Measurements from ENCODE around the gene MROH7. TPM values are rescaled to one million over a fixed set of nuclear protein-coding genes. Genes with fewer than 3 reads are reported as not detected.

Gene MROH7
- total RNA-seq, 2 experiments from 2014 or later: 0.07 to 0.10 TPM

DNA sequence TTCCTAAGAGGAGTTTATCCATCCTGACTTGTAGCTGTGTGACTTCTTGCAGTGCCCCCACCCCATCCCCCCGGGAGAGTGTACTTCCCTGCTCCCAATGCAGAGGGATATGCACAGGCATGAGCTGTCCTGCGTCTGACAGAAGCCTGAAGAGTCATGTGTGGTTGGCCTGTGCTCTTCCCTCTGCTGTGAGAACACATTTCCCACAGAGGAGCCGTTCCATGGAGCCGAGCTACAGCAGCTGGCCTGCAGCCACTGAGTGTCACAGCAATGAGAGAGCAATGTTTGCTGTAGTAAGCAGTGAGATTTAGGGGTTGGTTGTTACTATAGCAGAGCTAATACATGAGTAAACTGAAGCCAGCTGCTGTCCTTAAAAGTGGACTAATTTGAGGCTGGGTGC lies 100.7 kb downstream of the MROH7 start:
- Mint-ChIP-seq H3K27me3 (ENCODE audit: low read depth) (no peaks in the 10 kb centered on the region), H3K27ac (no peak overlapping the region), H3K4me3 (no peak overlapping the region), H3K9me3 (no peaks in the 10 kb centered on the region), H3K4me1 (ENCODE audit: low read depth) (no peaks in the 10 kb centered on the region), H3K36me3 (ENCODE audit: low read depth) (peaks cover 23% of the 10 kb centered on the region)
- DNase-seq: no peak
- CTCF ChIA-PET: no interaction called here
- intact Hi-C loops (cut with micrococcal nuclease): no loop called here

DNA sequence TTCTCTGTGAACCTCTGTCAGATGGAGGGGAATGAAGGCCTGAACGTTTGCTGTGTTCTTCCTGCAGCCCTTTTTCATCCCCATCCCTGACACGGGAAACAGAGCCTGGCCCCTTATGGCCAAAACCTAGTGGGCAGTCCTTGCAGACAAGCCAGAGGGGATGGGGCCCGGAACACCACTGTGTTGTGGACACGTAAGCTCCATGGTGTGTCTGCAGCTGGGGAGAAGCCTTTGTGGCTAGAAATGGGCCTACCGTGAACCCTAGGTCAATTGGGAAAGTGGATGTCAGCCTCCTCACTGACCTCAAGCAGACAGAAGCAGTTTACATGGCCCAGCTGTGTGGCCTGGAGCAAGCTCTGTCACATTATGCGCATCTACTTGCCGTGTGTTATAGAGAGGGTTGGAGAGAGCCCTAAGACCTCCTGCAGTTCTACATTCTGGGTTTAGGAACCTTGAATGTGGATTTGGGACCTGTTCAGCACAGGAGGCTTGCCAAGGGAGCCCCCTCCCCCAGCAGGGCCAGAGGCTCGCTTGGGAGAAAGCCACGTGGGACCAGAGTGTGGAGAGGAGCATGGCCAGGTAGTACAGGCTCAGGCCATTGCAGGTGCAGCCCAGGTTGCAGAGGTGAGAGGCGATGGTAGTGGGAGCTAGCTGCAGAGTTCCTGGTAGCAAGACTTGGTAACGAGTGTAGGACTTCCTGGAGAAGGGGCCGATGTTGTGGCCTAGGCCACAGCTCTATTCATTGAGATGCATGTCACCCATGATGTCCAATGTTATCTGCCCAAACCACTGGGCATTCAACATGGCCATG lies 102.0 kb downstream of the MROH7 start:
- no peaks in the 10 kb centered on the region for H3K27me3 Mint-ChIP-seq (ENCODE audit: low read depth)
- intact Hi-C loops (cut with micrococcal nuclease): no loop called here
- H3K4me3 Mint-ChIP-seq: no peak overlapping the region
- peaks cover 16% of the 10 kb centered on the region for H3K36me3 Mint-ChIP-seq (ENCODE audit: low read depth)
- CTCF ChIA-PET: no interaction called here
- no peaks in the 10 kb centered on the region for H3K4me1 Mint-ChIP-seq (ENCODE audit: low read depth)
- no peak overlapping the region for H3K27ac Mint-ChIP-seq
- H3K9me3 Mint-ChIP-seq: no peaks in the 10 kb centered on the region
- DNase-seq: no peak

DNA sequence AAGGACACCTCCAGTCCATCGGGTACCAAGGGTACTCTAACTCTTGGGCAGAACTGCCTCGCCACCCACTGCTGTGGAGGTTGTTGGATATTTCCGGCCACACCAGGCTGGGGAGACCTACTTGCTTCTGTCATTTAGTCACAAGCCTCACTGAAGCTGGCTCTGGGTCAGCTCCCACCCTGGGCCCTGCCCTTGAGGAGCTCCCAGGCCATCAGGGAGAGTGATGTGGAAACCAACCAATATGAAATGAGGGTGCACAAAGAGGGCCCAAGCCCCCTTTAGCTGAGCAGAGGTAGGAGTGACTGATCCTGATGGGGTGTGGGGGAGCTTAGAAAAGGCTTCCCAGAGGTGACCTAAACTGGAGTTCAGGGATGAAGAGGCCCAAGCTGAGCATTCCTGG lies 103.1 kb downstream of the MROH7 start:
- CTCF ChIA-PET: interaction anchor here (0.7 kb wide), 1 partner anchor 25 kb away, joined by 3 read pairs; no protein-coding TSS in a partner anchor

DNA sequence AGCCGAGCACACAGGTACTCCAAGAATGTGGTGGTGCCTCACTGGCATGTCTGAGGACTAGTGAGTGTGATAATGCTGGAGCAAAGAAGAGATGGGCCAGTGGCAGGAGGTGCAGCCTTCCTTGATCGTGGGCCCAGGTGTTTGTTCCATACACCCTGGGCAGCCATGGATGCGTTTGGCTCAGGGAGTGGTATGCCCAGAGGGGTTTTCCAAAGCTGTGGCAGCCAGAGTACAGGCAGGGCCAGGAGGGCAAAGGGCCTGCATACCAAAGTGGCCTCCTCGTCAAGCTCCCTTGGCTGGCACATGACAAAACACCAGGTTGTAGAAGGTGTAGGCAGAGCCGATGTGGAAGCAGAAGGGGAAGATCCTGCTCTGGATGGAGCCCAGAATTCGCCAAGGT lies 103.7 kb downstream of the MROH7 start:
- H3K27ac Mint-ChIP-seq: no peak overlapping the region
- peaks cover 10% of the 10 kb centered on the region for H3K36me3 Mint-ChIP-seq (ENCODE audit: low read depth)
- H3K4me3 Mint-ChIP-seq: no peak overlapping the region
- DNase-seq: no peak
- H3K9me3 Mint-ChIP-seq: no peaks in the 10 kb centered on the region
- intact Hi-C loops (cut with micrococcal nuclease): no loop called here
- CTCF ChIA-PET: interaction anchor here (0.7 kb wide), 1 partner anchor 26 kb away, joined by 3 read pairs; no protein-coding TSS in a partner anchor
- no peaks in the 10 kb centered on the region for H3K27me3 Mint-ChIP-seq (ENCODE audit: low read depth)
- no peaks in the 10 kb centered on the region for H3K4me1 Mint-ChIP-seq (ENCODE audit: low read depth)

More for the DNA sequence above, 103.1 kb downstream of the MROH7 start:
- intact Hi-C loops (cut with micrococcal nuclease): no loop called here
- no peaks in the 10 kb centered on the region for H3K27me3 Mint-ChIP-seq (ENCODE audit: low read depth)
- no peak overlapping the region for H3K4me3 Mint-ChIP-seq
- H3K9me3 Mint-ChIP-seq: no peaks in the 10 kb centered on the region
- H3K27ac Mint-ChIP-seq: no peak overlapping the region
- no peak for DNase-seq
- H3K36me3 Mint-ChIP-seq (ENCODE audit: low read depth): peaks cover 10% of the 10 kb centered on the region
- no peaks in the 10 kb centered on the region for H3K4me1 Mint-ChIP-seq (ENCODE audit: low read depth)

DNA sequence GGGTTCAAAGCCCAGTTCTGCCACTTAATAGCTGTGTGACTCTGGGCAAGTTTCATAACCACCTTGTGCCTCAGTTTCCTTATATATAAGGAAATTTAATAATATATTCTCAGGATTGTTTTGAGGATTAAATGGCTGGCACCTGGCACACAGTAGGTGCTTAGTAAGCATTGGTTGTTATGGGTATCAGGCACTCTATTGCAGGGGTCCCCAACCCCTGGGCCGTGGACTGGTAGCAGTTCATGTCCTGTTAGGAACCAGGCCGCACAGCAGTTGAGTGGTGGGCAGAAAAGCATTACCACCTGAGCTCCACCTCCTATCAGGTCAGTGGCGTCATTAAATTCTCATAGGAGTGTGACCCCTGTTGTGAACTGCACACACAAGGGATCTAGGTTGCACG lies 104.3 kb downstream of the MROH7 start:
- CTCF ChIA-PET: no interaction called here
- Mint-ChIP-seq H3K4me1 (ENCODE audit: low read depth) (no peaks in the 10 kb centered on the region), H3K27ac (no peak overlapping the region), H3K4me3 (no peak overlapping the region), H3K9me3 (no peaks in the 10 kb centered on the region), H3K36me3 (ENCODE audit: low read depth) (peaks cover 10% of the 10 kb centered on the region), H3K27me3 (ENCODE audit: low read depth) (no peaks in the 10 kb centered on the region)
- DNase-seq: no peak
- intact Hi-C loops (cut with micrococcal nuclease): no loop called here

DNA sequence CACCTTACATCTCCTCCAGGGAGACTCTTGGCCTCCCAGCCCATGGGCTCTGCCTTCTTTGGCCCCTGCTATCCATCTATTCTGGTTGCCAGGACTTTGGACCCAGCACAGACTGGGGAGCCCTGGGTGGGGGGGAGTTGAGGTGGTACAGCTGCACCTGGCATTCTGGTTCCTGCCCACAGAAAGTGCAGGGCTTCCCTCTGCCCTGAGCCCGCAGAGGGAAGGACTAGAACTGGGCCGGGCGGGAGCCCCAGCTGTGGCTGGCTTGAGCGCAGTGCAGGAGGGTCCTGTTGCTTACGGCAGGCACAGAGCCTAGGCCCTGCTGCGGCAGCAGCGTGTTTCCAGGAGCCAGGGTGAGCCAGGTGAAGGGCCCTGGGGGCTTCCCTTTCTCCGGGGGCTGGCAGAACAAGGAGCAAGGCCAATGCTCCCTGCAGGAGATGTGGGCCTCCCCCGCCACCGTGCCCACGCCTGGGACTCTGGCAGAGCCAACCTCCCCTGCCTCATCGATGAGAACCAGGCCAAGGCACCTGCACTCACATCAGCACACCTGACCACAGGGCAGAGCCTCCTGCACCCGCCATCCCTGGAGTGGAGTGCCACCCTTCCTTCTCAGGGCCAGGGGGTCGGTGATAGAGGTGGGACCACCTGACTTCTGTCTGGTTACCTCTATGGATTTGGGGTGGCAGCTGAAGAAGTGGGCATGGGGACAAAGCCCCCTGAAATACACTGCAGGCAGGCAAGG lies 106.7 kb downstream of the MROH7 start:
- intact Hi-C loops (cut with micrococcal nuclease): no loop called here
- Mint-ChIP-seq H3K27ac (no peak overlapping the region), H3K4me1 (ENCODE audit: low read depth) (no peaks in the 10 kb centered on the region), H3K4me3 (no peak overlapping the region), H3K36me3 (ENCODE audit: low read depth) (no peaks in the 10 kb centered on the region), H3K27me3 (ENCODE audit: low read depth) (no peaks in the 10 kb centered on the region), H3K9me3 (no peaks in the 10 kb centered on the region)
- CTCF ChIA-PET: interaction anchor here (1.0 kb wide), 1 partner anchor 21 kb away, joined by 3 read pairs; no protein-coding TSS in a partner anchor
- DNase-seq: no peak

DNA sequence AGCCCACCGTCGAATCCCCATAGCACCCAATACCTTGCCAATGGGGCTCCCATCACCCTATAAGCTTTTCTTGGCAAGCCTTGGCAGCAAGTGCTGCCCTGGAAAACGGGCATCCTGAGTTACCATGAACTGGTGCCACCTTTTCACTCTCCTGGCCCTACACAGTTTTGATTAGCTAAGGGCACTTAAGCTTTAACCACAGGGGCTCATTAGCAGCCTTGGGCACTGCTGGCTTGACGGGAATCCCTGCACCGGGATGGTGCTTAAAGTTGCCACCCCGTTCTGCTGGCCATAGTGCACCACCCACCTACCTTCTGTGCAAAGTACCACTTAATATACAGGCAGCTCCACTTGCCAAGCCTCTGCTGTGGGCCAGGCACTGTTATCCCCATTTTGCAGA lies 109.0 kb downstream of the MROH7 start:
- H3K4me3 Mint-ChIP-seq: no peak overlapping the region
- H3K9me3 Mint-ChIP-seq: no peaks in the 10 kb centered on the region
- H3K27me3 Mint-ChIP-seq (ENCODE audit: low read depth): no peaks in the 10 kb centered on the region
- no peaks in the 10 kb centered on the region for H3K36me3 Mint-ChIP-seq (ENCODE audit: low read depth)
- DNase-seq: no peak
- CTCF ChIA-PET: no interaction called here
- no peaks in the 10 kb centered on the region for H3K4me1 Mint-ChIP-seq (ENCODE audit: low read depth)
- no peak overlapping the region for H3K27ac Mint-ChIP-seq
- intact Hi-C loops (cut with micrococcal nuclease): no loop called here

DNA sequence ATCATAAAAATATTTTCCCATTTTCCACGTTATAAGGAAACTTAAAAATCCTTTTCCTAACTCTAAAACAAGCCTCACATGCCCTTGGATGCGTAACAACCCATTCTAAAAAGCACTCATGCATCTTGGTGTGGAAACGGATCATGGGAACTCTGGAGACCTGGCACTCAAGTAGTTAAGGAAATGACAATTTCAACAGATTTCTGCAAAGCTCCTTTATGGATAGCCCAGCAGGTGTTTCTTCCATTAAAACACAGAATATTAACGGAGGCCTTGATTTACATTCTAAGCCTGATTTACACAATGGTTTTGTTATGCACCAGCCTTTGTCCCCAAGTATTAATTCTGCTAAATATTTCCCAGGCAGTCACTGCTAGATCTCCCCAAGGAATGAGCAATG lies 109.8 kb downstream of the MROH7 start:
- DNase-seq: no peak
- CTCF ChIA-PET: interaction anchor here (1.0 kb wide), 1 partner anchor 49 kb away, joined by 3 read pairs; the partner anchor contains the start of gene TTC22
- H3K9me3 Mint-ChIP-seq: no peaks in the 10 kb centered on the region
- intact Hi-C loops (cut with micrococcal nuclease): no loop called here
- no peak overlapping the region for H3K27ac Mint-ChIP-seq
- no peaks in the 10 kb centered on the region for H3K4me1 Mint-ChIP-seq (ENCODE audit: low read depth)
- no peaks in the 10 kb centered on the region for H3K36me3 Mint-ChIP-seq (ENCODE audit: low read depth)
- no peaks in the 10 kb centered on the region for H3K27me3 Mint-ChIP-seq (ENCODE audit: low read depth)
- H3K4me3 Mint-ChIP-seq: no peak overlapping the region

DNA sequence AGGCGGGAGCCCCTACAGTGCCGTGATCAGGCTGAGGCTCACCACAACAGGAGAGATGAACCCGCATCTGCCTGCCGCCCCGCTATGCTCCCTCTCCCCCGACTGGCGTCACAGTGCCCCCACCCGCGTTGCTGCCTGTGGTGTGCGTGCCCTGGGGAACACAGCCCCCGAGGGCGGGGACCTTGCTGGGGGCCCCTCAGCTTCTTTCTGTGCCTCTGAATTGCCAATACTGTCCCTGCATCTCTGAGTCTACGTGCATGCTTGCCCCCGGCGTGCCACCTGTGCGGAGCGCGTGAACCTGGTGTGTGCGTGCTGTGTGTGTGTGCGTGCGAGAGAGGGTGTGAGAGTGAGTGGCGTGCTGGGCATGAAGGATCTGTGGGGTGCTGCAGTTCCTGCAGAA lies 112.5 kb downstream of the MROH7 start:
- no peaks in the 10 kb centered on the region for H3K4me1 Mint-ChIP-seq (ENCODE audit: low read depth)
- H3K27ac Mint-ChIP-seq: no peak overlapping the region
- no peak overlapping the region for H3K4me3 Mint-ChIP-seq
- no peaks in the 10 kb centered on the region for H3K27me3 Mint-ChIP-seq (ENCODE audit: low read depth)
- intact Hi-C loops (cut with micrococcal nuclease): no loop called here
- DNase-seq: no peak
- CTCF ChIA-PET: no interaction called here
- H3K9me3 Mint-ChIP-seq: no peaks in the 10 kb centered on the region
- peaks cover 8% of the 10 kb centered on the region for H3K36me3 Mint-ChIP-seq (ENCODE audit: low read depth)

DNA sequence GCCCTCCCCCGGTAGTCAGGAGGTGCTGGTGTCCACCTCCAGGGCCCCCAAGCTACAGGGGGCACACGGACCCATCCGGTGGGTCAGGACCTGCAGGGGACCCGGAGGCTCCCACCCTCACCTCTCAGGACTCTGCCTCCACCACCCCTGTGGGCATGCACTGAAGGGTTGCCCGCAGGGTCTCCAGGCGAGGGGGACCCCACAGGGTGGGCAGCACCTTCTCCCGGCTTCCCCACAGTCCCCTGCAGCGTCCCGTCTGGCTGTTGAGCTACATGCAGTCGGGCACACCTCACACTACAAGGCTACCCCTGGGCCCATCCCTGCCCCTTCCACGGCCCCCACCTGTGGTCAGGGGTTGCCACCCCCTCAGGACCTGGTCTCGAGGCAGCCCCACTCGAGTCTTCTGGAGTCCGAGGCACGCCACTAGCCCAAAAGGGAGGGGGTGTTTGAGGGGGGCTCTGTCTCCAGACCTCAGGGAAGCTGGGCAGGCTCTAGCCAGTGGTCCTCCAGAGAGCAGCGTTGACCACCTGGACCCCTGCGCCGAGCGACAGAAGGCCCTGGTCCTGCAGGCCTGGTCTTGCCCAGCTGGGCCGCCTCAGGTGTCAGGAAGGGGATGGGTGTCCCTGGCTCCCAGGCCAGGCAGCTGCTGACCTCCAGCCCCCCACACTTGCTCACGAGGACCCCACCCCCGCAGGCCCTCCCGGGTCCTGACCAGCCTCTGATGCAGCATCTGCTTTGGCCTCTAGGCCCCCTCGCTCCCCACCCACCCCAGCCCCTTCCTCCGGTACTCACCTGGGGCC lies 113.1 kb downstream of the MROH7 start:
- Mint-ChIP-seq H3K4me3 (no peak overlapping the region), H3K27me3 (ENCODE audit: low read depth) (no peaks in the 10 kb centered on the region), H3K9me3 (no peaks in the 10 kb centered on the region), H3K27ac (no peak overlapping the region), H3K36me3 (ENCODE audit: low read depth) (peaks cover 11% of the 10 kb centered on the region), H3K4me1 (ENCODE audit: low read depth) (no peaks in the 10 kb centered on the region)
- CTCF ChIA-PET: no interaction called here
- no peak for DNase-seq
- intact Hi-C loops (cut with micrococcal nuclease): no loop called here

DNA sequence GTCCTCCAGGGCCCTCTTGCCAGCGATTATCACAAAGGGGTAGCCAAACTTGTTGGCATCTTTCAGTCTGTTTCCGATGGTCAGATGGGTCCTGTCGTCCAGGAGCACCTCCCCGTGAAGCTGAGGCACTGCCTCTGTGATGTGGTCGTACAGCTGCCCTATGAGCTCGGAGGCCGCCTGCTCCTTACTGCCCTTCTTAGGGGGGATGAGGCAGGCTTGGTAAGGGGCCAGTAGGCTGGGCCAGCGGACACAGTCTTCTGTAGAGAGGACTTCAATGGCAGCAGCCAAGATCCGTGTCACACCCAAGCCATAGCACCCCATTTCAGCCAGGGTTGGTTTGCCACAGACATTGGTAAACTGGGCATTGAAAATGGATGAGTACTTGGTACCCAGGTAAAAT lies 116.2 kb downstream of the MROH7 start:
- Mint-ChIP-seq H3K4me1 (ENCODE audit: low read depth) (peaks cover 7% of the 10 kb centered on the region), H3K4me3 (no peak overlapping the region), H3K27me3 (ENCODE audit: low read depth) (no peaks in the 10 kb centered on the region), H3K9me3 (no peaks in the 10 kb centered on the region), H3K36me3 (ENCODE audit: low read depth) (peaks cover 11% of the 10 kb centered on the region), H3K27ac (no peak overlapping the region)
- CTCF ChIA-PET: no interaction called here
- no peak for DNase-seq
- intact Hi-C loops (cut with micrococcal nuclease): no loop called here

DNA sequence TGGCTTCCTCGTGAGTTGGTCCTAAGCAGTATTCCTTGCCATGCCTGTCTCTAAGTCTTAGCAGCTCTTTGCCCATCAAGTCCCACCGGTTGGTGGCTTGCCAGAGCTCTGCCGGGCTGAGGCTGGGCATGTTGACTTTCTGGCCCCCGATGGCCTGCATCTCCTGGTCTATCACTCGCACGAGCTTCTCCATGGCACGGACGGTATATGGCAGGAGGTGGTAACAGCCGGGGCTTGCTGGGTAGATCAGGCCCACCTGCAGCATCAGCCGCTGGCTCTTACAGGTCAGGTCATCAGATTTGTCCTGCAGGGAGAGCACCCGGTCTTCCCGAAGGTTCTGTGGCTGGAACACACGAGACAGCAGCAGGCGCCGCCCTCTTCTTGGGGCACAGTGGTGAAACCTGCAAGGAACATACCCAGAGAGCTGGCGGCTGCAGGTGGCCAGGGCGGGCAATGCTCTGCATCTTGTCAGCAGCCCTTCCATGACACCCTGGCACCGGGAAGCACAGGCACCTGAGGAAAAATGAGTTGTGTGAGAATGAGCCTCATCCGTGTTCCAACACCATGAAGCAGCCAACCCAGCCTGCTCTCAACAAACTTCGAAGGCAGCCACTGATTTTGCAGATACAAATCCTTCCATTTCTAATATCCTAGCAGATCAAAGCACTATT lies 117.2 kb downstream of the MROH7 start:
- Mint-ChIP-seq H3K27ac (no peak overlapping the region), H3K4me1 (ENCODE audit: low read depth) (peaks cover 15% of the 10 kb centered on the region), H3K36me3 (ENCODE audit: low read depth) (peaks cover 11% of the 10 kb centered on the region), H3K27me3 (ENCODE audit: low read depth) (no peaks in the 10 kb centered on the region), H3K4me3 (no peak overlapping the region), H3K9me3 (no peaks in the 10 kb centered on the region)
- intact Hi-C loops (cut with micrococcal nuclease): no loop called here
- CTCF ChIA-PET: no interaction called here
- DNase-seq: no peak
